ENCODE results near the gene SLC1A7.

SLC1A7 gene

DNA sequence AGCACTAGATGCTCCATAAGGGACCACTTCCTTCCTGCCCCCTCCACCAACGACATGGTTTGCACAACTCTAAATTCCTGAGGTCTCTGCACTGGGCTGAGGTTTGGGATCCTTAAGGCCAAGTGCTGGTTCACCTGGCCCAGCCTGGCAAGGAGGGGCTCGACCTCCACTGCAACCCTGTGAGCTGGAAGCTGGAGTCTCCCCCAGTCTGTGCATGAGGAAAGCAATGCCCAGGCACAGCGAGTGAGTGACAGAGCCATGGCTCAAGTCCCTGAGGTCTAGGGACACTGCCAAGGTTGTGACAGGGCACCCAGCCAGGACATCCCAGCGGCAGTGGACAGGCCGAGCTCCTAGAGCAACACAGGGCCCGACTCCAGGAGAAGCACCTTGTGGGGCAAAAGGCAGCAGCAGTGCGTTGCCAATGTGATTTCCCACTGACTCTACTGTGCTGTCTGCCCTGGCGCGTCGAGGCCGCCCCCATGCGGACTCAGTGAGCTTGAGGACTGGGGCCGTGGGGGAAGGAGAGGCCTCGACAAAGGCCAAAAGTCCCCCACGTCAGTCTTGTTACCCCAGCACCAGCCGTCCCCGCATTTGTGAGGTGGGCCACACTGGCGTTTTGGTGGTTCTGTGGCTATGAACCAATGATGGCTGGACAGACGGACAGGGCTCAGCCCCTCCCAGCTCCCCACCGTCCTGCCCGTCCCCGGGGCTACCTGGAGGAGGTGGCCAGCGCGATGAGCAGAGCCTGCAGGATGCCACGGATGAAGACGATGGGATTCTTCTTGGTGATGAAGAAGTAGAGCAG, 50.4 kb downstream of the SLC1A7 start:
- peak; percentile 33 for DNase-seq (ENCODE audit: low read depth)

DNA sequence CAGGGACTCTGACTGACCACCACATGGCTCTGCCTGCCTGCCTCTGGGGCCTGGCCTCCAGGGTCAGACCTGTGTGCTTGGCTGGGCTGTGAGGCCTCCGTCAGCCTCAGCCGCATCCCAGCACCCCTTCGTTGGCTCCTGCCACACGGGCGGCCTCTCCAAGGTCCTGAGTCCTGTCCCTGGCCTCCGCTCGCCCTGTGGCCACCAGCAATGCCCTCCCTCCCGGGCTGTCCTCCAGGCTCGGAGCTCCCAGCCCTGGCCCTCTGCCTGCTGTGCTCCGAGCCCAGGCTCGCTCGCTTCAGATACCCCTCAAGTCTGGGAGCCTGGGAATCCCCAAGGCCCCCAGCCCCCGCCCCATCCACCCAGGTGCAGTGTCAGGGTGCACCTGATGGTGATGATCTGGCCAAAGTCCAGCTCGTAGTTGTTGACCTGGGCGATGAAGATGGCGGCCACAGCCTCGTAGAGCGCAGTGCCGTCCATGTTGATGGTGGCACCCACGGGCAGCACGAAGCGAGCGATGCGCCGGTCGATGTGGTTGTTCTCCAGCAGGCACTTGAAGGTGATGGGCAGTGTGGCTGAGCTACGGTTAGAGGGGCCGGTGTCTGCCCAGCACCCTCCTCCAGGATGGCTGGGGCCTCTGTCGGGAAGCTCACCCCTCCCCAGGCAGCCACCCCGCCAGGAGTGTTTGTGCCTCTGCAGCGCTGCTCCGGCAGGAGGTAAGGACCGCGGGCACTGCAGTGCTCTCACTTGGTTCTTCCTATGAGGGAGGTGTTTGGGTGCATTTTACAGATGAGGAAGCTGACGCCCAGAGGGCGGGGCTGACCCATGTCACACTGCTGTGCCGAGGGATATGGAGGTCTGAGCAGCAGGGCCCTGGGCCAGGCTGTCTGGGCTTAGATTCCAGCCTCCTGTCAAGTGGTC, 52.0 kb downstream of the SLC1A7 start:
- DNase-seq (ENCODE audit: low read depth): no peak

DNA sequence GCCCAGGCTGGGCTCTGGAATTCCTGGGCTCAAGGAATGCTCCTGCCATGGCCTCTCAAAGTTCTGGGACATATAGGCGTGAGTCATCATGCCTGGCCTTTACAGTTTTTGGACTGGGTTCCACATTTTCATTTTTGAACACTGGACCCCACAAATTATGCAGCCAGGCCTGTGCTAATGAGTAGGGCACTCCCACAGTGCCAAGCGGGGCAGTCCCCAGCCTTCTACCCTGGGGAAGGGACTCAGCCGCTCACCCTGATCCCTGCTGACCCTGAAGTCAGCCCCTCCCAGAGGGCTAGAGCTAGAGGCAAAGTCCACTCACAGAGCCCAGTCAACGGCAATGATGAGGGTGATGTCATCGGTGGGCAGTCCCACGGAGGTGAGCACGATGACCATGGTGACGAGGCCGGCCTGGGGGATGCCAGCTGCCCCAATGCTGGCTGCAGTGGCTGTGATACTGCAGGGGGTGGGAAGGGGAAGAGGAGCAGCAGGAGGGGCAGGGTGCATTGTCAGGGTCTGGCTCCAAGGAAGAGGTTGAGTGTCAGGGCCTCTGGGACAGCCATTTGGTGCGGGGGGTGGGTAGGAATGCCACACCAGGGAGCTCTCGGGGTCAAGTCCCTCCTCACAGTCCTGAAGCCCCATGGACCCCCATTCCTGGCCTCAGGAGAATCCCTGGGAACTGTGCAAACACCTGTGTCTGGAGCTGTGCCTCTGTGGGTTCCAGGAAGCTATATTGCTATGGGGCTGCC, 52.8 kb downstream of the SLC1A7 start:
- DNase-seq (ENCODE audit: low read depth): no peak

DNA sequence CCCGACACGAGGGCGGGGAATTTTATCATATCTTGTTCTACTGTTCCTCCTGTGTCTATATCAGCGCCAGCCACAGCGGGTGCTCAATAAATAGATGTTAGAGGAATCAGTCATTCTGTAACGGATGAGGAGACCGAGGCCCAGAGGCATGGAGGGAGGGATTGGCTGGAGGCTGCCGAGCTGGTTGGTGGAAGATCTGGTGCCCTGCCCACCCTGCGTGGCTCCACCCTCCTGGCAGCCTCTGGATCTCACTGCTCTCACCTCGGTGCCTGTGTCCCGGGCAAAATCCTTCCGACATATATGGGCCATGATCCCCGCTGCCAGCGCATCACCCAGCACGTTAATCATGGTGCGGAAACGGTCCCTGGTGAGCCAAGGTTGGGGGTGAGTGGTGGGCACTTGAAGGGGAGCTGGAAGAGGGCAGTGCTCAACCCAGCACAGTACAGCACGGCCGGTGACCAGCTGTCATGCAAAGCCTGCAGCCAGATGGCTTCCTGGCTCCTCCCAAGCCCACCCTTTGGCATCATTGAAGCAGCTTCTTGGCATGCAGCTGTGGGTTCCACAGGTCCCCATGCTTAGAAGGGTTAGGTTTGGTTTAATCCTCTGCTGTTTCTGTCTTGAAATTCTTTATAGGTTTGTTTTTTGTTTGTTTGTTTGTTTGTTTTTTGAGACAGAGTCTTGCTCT, 53.7 kb downstream of the SLC1A7 start:
- no peak for DNase-seq (ENCODE audit: low read depth)

DNA sequence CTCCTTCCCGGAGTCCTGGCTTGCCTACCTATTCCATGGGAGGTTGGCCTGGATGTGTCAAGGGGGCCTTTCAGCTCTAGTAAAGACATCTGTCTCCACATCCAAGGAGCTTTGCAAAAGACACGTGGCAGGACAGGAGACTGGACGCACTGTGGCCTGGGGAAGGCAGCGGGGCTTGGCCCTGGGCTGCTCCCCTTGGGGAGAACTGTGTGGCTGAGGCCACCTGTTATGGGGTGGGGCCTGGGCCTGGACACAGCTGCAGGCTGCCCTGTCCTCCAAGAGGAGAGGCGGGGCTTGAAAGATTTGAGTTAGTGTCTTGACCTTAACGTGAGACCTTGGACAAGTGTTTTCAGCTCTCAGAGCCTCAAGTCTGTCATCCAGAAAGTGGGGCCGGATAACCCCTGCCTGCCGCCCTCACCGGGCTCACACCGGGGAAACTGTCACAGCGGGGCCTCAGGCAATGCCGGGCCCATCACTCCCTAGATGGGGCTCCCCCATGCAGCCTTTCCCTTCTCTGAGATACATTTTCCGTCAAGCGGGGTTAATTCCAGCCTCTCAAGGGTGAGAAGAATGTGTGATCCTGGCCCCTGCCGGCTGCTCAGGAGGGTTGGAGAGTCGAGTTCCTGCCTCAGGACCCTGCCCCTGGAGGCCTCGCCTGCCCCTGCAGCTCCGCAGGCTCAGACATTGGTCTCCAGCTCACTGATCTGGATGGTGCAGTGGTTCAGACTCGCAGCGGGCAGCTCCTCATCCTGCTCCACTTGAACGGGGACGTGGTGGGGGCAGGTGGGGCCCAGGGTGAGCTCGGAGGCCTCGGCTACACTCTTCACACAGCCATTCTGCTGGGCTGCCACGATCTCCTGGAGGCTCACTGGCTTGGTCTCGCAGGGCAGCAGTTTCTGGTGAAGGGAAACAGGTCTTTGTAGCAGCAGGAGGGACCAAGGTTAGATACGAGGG, 54.8 kb downstream of the SLC1A7 start:
- no peak for DNase-seq (ENCODE audit: low read depth)

DNA sequence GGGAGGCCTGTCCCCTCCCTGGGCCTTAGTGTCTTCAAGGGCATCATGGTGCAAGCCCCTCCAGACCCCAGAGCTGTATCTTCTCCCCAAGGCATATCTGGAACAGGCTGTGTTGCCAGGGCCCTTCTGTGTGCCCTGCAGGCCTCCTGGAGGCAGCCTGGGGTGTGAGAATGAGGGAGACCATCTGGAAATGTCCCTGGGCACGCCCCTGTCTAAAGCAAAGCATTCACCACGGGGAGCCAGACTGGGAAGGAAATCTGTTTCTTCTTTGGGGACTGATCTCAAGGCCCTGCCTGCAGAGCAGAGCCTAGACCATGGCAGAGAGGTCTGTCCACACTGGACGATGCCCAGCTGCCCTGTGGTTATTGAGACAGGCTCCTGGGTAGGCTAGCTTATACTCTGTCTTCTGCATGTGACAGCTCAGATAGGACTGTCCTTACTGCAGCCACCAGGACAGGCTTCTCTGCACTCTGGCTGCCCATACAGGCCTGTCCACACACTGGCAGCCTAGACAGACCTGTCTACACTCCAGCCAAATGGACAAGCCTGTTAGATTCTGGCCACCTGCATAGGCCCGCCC, 55.9 kb downstream of the SLC1A7 start:
- DNase-seq (ENCODE audit: low read depth): no peak

DNA sequence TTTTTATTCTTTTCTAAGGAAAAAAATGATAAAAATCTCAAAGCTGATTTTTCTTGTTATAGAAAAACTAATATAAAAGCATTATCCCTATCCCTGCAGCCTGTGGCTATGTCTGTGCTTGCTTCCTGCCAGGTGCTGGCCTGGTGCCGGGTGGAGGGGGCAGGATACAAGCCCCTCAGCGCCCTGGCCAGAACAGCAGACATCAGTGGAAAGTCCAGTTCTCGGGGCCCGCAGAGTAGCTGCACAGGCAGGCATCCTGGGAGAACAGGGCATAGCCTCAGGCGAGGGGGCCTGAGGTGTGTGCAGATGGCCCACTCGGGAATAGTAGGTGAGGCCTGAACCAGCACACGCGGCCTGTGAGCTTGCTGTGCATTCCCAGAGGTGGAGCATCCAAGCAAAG, 57.0 kb downstream of the SLC1A7 start:
- no peak for DNase-seq (ENCODE audit: low read depth)

DNA sequence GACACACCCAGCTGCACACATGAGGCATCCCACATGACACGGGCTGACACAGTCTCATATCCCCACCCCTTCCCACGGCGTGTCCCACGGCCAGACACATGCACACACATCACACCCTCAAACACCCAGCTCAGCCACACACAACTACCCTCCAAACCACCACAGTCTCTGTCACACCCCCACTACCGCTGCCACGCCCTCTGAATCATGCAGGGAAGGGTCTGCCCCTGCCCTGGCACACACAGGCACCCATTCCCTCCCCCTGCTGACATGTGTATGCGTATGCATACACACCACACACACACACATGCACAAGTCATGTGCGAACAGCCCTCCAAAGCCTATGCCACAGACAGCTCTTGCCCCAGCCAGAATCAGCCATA, 57.9 kb downstream of the SLC1A7 start:
- DNase-seq (ENCODE audit: low read depth): no peak

DNA sequence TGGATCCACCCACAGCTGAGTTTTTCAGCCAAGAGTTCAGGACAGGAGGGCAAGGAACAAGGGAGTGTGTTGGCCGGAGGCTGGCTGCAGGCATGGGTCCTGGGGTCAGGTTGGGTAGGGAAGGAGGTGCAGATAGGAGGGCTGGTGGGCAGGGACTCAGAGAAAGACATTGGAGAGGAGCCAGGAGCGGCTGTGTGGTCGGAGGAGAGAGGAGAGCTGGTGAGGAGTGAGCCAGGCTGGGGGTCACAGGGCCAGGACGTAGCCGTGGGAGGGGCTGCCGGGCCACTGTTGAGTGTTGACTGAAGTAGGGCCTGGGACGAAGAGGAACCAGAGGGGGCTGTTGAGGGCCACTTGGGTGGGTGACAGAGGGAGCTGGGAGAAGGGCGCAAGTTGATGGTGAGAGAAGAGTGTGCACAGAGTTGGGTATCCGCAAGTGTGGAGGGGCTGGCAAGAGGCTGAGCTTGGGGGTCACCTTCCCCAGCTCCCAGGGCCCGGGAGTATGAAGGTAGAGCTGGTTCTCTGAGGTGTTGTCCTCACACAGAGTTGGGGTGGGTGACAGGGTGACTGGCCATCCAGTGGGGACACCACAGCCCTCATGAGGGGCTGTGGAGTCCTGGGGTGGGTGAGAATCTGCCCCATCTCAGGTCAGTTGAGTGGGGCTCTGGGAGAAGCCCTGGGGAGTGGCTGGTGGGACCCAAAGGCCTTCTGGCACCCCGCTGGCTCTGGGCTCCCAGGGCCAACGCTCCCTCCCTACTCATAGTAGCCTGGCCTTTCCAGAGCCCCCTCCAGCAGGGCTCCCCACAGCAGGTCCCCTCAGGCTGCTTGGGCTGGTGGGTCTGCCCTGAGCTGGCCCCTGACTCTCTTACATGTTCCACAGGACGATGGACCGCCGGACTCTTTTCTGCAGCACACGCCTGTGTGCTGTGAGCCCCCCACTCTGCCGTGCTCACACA, 58.5 kb downstream of the SLC1A7 start:
- DNase-seq (ENCODE audit: low read depth): no peak

DNA sequence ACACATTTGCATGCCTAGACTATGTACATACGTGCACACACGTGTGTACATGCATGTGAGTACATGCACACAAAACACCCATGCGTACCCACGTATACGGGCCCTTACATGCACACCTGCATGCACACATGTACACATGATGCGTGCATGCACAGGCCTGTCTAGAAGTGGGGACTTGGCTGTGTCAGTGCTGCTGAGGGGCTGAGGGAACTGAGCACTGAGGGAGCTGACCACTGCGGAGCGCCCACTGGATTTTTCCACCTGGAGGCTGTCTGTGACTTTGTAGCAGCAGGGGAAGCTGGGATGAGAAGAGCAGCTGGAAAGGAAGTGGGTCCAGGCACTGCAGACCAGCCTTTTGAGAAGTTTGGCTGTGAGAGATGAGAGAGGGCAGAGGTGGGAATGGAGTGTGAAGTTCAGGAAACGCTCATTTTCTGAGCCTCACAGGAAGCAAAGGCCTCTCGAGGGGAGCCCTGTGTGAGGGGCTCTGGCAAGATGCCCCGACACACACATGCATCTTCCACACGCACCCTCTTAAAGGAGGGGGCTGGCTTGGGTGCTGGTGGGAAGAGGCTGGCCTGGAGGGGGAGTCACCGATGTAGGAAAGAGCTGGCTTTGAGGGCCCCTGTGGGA, 59.5 kb downstream of the SLC1A7 start:
- DNase-seq (ENCODE audit: low read depth): no peak

DNA sequence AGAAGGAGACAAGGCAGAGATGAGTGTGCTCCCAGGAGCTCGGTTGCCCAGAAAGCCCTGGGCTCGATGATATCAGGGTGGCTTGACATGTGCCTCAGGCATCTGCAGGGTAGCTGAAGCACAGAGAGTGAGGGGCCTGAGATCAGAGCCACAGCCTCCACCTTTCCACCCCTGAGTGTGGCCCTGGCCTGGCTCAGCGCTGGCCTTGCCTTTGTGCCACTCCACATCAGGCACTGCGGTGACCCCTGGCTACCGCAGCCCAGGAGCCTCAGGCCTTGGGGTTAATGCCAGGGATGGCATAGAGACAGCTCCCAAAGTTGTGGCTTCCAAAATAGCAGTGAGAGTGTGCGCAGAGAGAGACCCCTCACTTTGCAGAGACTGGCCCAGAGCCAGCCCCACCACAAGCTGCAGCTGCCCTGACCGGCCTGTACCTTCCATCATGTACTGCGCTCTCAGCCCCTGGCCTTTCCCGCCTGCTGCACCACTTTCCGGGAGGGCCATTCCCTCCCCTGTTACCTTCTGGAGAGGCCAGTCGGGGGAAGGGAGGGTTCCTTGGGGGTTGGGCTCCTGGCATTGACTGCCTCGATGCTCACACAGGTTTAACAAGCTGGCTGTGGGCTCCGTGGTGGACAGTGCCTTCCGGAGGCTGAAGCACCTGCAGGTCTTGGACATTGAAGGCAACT, 60.9 kb downstream of the SLC1A7 start:
- no peak for DNase-seq (ENCODE audit: low read depth)

DNA sequence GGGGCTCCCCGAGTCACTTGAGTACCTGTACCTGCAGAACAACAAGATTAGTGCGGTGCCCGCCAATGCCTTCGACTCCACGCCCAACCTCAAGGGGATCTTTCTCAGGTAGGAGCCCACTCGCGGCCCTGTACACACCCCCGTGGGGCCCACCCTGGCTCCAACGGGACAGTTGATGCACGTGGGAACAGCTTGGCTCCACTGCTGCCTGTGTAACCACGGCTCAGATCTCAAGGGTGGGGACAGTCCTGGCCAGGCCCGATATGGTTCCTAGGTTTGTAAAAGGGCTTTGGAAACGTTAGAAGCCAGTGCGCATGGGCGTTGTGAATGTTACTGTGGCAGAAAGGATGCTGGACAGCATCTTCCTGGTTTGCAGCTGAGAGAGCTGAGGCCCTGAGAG, 61.7 kb downstream of the SLC1A7 start:
- no peak for DNase-seq (ENCODE audit: low read depth)

DNA sequence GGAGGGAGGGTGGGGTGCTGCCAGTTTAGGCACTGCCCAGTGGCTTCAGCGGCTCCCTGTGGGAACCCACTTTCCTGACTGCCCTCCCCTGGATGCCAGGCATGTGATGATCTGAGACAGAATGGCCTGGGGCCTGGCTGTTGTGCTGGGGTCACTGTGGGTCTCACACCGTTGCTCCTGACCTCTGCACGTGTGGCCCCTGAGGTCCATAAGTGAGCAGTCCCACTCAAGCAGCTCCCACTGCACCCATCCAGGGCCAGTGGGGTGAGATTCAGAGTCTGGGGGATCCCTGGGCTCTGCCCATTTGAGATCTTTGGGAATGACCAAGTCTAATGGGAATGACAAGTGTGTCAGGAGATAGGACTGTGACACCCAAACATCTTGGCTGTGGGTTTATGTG, 62.4 kb downstream of the SLC1A7 start:
- DNase-seq (ENCODE audit: low read depth): no peak

DNA sequence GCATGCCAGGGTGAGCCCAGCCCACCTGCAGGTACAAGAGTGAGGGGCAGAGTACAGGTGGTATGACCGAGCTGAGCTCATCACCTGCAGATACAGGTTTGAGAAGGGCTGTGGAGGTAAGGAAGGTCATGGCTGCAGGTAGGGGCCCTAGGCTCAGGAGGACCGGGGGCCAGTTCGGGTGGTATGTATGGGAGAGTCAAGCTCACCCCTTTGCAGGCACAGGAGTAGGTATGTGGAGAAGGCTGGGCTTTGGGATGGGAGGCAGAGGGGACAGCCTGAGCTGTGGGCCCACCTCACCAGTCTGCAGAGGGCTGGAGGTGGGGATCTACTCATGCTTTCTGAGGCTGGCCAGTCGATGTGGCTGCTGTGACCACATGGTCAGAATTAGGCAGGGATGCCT, 63.2 kb downstream of the SLC1A7 start:
- no peak for DNase-seq (ENCODE audit: low read depth)

DNA sequence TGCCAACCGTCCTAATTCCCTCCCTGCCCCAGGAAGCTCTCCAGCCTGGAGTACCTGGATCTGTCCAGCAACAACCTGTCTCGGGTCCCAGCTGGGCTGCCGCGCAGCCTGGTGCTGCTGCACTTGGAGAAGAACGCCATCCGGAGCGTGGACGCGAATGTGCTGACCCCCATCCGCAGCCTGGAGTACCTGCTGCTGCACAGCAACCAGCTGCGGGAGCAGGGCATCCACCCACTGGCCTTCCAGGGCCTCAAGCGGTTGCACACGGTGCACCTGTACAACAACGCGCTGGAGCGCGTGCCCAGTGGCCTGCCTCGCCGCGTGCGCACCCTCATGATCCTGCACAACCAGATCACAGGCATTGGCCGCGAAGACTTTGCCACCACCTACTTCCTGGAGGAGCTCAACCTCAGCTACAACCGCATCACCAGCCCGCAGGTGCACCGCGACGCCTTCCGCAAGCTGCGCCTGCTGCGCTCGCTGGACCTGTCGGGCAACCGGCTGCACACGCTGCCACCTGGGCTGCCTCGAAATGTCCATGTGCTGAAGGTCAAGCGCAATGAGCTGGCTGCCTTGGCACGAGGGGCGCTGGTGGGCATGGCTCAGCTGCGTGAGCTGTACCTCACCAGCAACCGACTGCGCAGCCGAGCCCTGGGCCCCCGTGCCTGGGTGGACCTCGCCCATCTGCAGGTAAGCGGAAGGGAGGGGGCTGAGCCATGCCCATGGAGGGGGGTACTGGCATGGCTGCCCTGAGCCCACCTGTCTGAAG, 63.9 kb downstream of the SLC1A7 start:
- no peak for DNase-seq (ENCODE audit: low read depth)

DNA sequence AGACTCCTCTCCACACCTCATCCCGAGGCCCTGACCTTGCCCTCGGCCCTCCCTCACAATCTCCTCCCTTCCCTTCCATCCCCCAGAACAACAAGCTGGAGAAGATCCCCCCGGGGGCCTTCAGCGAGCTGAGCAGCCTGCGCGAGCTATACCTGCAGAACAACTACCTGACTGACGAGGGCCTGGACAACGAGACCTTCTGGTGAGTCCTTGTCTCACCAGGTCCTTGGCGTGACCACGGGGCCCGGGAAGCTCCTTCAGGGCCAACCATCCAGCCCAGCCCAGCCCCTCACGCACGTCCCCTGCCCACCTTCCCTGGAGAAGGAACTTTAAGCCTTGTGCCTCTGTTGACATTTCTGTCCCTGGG, 64.9 kb downstream of the SLC1A7 start:
- no peak for DNase-seq (ENCODE audit: low read depth)
